Right renal cortex interstitium (tissue), 3 donors: Measurements from ENCODE around the gene NEK9. TPM values are rescaled to one million over a fixed set of nuclear protein-coding genes. Genes with fewer than 3 reads are reported as not detected.

Experiments
- DNase-seq, 3 donors: peaks; one replicate each; pipeline ENCODE4 v3.0.0-alpha.2; 2013; ENCODE audit warnings: low read depth in 3 of 3, low spot score in 2 of 3
- polyA plus RNA-seq, 3 donors: library from polyadenylated mRNA; unstranded; fragments of 120-200 nt; gene quantifications; one replicate each; pipeline ENCODE4 v1.2.1, GENCODE V29; 2013; ENCODE audit not compliant: insufficient read length in 3 of 3

NEK9 gene
- polyA plus RNA-seq, 3 donors: 118 to 134 (median 127) TPM

DNA sequence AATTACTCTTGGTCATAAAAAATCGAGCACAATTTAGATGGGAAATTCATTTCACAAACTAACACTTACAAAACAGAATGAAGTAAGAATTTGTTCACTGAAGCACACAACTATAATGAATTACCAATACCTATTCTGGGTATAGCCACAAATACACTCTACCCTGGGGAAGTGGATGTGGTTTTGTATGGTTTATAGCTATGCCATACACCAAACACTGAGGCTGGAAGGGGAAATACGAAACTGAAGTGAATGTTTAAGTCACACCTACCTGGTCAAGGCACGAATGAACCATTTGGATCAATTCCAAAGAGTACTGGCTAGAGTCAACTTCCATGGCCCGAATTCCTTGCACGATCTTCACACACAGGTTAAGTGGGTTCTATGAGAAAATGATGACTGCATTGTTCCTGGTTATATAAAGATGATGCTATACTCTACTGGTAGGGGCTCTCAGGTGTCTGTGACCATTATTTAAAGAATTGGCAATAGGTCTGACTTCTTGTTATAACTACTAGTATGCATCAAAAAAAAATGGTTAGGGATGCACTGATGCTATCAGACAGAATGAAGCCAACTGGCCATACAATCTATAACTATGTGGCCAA lies 12.8 kb downstream of the NEK9 start:
- DNase-seq: no peak

GRCh38 chr14:75109877-75110276 lies 17.0 kb downstream of the NEK9 start:
- no peak for DNase-seq

DNA sequence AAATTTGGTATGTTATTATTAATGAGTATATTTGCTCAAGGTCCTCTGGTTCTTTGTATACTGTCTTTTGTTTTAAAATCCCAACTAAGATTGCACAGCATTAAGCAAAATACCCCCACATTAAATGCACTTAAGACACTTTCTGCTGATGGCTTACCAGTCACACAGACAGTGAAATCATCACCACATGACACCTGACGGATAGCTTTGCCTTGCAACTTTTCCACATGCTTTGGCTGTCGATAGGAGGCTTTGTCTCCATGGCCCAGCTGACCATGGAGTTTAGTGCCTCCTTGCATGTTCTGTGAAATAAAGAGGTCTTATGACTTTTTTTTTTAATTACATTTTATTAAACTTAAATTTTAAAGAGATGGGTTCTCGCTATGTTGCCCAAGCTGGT lies 19.7 kb downstream of the NEK9 start:
- DNase-seq: no peak

- no peak for DNase-seq
These were observed 25.4 kb downstream of the NEK9 start for GRCh38 chr14:75101491-75101890.

GRCh38 chr14:75098682-75099081 lies 28.2 kb downstream of the NEK9 start:
- DNase-seq: no peak

DNA sequence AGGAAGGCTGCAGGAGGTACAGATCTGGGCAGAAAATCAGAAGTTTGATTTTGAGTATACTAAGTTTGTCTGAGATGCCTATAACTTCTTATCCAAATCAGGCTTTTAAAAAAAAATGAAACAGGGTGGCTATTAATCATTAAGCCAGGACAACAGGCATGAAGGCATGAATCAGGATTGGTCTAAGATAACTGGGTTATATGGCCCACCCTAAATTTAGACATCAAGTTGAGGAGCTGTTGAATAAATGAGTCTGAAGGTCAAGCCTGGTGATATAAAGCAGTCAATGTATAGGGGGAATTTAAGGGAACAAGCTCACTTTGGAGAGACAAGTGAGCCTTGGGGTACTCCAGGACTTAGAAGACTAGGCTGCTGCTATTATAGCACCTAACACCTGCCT lies 28.6 kb downstream of the NEK9 start:
- no peak for DNase-seq

- DNase-seq: no peak
These were observed 29.9 kb downstream of the NEK9 start for GRCh38 chr14:75096959-75097358.

DNA sequence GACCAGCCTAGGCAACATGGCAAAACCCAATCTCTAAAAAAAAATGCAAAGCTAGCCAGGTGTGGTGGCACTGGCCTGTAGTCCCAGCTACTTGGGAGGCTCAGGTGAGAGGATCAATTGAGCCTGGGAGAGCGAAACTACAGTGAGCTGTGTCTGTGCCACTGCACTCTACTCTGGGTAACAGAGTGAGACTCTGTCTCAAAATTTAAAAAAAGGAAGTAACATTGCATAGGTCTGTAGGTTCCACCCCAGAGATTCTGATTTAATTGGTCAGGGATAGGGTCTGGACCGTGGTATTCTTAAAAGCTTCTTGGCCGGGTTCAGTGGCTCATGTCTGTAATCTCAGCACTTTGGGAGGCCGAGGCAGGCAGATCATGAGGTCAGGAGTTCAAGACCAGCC lies 31.2 kb downstream of the NEK9 start:
- no peak for DNase-seq

DNA sequence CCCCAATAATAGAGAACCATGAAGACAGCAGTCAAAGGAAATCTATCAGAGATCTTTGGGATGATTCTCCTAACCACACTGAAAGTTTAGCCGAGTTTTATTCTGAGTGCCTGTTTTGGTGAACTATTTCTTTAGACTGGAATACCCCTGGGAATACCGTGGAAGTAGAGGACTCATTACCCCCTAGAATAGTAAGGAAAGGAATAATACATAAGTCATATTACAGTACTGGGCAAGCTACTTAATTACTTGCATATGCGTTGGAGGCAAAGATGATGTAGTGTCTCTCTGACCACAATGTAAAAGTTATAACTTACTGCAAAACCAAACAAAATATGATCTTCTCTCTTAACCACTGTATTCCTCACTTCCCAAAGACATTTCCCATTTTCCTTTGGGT lies 32.0 kb downstream of the NEK9 start:
- DNase-seq: no peak

GRCh38 chr14:75092698-75093097 lies 34.1 kb downstream of the NEK9 start:
- no peak for DNase-seq

DNA sequence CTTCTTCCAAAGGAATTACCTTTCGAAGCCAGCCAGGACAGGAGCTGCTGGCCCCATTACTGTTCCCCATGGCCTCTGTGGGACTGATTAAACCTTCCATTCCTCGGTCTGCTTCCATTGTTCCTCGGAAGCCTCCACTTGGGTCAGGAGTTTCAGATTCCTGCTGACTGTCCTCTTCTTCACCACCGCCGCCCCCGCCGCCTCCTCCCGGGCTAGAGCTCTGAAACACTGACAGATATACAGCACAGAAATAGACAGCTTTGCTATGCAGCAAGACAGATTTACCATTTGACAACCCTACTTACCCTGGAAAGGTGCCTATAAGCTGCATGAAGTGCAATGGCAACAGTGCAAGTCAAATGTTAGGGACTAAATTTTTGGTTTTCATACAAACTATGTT lies 35.6 kb downstream of the NEK9 start:
- no peak for DNase-seq

GRCh38 chr14:75090353-75090752 lies 36.5 kb downstream of the NEK9 start:
- no peak for DNase-seq

GRCh38 chr14:75088566-75089373 lies 38.1 kb downstream of the NEK9 start:
- peak; percentile 31 to 53 (median 45) for DNase-seq

- DNase-seq: no peak
These were observed 38.7 kb downstream of the NEK9 start for GRCh38 chr14:75088153-75088552.

GRCh38 chr14:75084513-75084912 lies 42.3 kb downstream of the NEK9 start:
- DNase-seq: no peak

DNA sequence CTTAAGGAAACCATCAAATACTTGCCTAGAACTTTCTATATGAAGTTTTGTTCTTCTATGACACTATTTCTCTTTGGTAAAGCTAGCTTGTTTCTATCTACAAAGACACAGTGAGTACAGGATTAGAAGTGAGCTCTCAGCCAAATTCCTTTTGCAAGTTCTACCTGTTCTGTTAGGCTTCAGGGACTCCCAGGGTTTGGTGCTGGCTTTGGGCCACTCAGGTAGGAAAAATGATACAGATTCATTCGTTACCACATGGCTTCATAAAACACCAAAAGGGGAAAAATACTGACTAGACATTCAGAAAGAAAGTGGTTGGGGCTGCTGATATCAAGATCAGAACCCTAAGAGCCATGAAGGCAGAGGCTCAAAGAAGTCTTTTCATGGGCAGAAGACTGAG lies 43.6 kb downstream of the NEK9 start:
- no peak for DNase-seq

DNA sequence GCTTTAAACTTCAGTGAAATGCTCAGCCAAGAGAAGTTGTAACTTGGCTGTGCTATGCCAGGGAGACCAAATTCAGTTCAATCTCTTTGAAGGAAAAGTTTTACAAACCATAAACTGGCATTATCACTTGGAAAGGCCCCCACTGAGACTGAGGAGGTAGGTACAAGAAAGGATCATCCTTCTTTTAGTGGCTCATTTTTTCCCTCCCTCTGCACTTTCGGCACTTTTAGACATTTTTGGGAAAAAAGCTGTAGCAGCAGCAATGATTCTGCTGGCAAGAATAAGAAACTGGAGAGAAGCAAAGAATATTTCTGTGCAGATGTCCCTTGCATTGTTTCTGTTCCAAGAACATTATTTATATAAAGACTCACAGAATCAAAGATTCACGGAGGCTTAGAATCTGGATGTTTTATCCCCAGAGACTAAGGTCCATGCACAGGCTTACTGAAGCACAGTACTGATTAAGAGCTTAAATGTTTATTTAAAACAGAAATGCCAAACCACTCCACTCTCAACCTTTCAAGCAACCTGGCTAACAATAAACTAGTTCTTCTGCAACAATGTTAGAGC lies 45.1 kb downstream of the NEK9 start:
- no peak for DNase-seq

DNA sequence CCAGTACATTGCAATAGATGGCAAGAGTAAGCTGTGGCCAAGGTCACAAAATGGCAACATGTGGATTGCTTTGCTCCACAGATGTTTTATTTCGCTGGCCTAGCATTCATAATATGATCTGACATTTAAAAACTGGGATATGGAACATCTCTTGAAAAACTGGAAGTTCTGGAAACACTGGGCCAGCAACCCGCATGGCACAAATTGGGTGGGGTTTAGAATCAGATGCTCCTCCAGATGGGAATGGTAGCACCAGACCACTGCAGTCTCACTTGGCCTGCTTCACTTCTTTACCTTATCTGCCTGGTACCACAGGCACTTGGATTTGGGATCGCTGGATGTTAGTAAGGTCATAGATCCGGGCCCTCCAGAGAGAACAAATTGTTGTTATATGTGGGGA lies 47.3 kb downstream of the NEK9 start:
- no peak for DNase-seq

- DNase-seq: no peak
These were observed 49.1 kb downstream of the NEK9 start for GRCh38 chr14:75077794-75078193.

- no peak for DNase-seq
These were observed 56.5 kb downstream of the NEK9 start for GRCh38 chr14:75070383-75070782.

- DNase-seq: no peak
These were observed 57.1 kb downstream of the NEK9 start for GRCh38 chr14:75069811-75070145.

DNA sequence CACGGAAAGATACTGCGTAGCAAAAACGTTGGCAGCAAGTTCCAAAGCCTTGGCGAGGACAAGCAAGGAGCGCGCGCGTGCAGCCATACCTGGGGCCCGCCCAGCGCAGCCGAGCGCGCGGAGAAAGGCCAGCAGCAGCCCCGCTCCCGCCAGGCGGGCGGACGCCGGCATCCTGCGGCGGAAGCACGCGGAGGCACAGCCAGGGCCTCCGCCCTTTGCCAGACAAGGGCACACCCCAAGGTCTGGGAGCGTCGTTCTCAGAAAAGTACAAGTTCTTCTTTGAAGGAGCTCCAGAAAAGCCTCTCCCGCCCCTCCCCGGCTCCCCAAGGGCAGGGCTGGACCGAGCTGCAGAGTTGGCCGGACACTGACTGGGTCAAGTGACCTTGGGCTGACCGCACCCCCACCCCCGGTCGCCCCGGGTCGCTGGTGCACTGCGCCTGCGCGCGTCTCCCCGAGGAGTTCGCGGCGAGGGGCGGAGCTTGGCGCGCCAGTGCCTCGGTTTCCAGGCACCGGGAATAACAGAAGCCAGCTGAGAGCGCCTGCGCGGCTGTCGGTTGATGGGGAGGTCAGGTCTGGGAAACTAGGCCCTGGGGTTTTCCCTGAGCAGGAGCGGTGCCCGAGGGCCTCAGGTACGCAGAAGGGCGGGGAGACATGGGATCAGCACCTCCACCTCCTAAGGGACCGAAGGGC lies 57.6 kb downstream of the NEK9 start, which contains the start of gene ZC2HC1C:
TSS of gene ZC2HC1C (plus strand) at position 521 of the 690 bp plus-strand sequence. CDS start 933 bp downstream, outside the sequence.
- peak; percentile 75 to 84 (median 80) for DNase-seq
